ENCODE results near the gene HOXC10. TPM values are rescaled to one million over a fixed set of nuclear protein-coding genes. Genes with fewer than 3 reads are reported as not detected.

Gene HOXC10
- total RNA-seq, 1 experiment from 2014 or later = 6.5 TPM

DNA sequence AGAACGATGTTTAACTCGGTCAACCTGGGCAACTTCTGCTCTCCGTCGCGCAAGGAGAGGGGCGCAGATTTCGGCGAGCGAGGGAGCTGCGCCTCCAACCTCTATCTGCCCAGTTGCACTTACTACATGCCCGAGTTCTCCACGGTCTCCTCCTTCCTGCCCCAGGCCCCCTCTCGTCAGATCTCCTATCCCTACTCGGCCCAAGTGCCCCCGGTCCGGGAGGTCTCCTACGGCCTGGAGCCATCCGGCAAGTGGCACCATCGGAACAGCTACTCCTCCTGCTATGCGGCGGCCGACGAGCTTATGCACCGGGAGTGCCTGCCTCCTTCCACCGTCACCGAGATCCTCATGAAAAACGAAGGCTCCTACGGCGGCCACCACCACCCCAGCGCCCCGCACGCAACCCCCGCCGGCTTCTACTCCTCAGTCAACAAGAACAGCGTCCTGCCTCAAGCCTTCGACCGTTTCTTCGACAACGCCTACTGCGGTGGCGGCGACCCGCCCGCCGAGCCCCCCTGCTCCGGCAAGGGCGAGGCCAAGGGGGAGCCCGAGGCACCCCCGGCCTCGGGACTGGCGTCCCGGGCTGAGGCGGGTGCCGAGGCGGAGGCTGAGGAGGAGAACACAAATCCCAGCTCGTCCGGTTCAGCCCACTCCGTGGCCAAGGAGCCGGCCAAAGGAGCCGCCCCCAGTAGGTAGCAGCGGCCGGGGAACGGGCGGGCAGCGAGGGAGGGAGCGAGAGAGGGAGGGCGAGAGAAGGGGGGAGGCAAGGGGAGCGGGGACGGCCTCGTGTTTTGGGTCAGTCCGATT lies 11.5 kb upstream of the HOXC10 start:
- DNase-seq (ENCODE audit: low read depth) = no peak
- in situ Hi-C loops (cut with HindIII; ENCODE audit: low pct_unique_long_range_greater_than_20kb, low sequenced_read_pairs) = no loop called here

DNA sequence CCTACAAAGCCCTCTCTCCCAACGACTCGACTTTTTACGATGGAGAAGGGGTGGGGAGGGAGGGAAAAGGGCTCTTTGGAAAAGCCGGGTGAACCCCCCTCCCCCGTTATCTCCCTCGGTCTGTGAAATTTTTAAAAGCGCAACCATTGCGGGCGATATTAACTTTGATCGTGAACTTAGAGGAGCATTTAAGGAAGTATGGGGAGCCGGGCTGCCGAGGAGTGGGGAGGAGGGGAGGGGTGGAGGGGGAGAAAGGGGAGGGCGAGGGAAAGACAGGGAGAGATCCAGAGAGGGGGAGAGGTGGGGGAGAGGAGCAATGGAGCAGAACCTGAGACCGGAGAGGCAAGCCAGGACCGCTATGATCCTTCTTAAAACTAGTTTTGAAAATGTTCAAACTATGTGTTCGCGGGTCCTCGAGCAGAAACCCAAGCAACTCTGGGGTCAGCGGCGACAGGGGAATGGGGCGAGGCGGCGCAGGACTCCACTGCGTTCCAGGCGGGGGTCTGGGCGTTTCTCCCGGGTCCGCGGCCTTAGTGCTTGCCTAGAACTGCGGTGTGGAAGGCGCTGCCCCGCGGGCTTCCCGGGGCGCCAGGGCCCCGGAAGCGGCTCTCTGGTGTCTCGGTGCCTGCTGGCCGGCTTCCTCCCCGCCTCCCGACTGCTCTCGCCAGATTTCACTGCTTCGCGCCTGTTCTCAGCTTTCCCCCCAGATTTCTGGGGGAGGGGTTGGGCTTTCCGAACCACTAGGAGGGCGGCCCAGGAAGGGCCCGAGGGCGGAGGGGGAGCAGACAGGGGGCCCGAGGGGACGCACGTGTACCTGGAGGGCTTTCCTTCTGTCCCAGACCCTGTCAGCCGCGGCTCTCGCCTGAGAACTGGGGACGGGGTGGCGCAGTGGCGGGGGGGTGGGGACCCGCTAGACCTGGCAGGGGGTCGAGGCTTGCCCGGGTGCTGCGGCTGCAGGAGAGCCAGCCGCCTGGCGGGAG lies 10.6 kb upstream of the HOXC10 start, which contains the start of gene HOTAIR:
Gene HOTAIR (minus strand): TSS at position 871 of the 980 bp plus-strand sequence.
- no peak for DNase-seq (ENCODE audit: low read depth)
- in situ Hi-C loops (cut with HindIII; ENCODE audit: low pct_unique_long_range_greater_than_20kb, low sequenced_read_pairs) = no loop called here

GRCh38 chr12:53975064-53975471 lies 9.9 kb upstream of the HOXC10 start:
- DNase-seq (ENCODE audit: low read depth) = no peak
- in situ Hi-C loops (cut with HindIII; ENCODE audit: low pct_unique_long_range_greater_than_20kb, low sequenced_read_pairs) = no loop called here

- in situ Hi-C loops (cut with HindIII; ENCODE audit: low pct_unique_long_range_greater_than_20kb, low sequenced_read_pairs) = no loop called here
Measured at GRCh38 chr12:53975479-53976152, 9.3 kb upstream of the HOXC10 start.

GRCh38 chr12:53976172-53976822 lies 8.6 kb upstream of the HOXC10 start:
- in situ Hi-C loops (cut with HindIII; ENCODE audit: low pct_unique_long_range_greater_than_20kb, low sequenced_read_pairs) = no loop called here
- no peak for DNase-seq (ENCODE audit: low read depth)

More at GRCh38 chr12:53975479-53976152, 9.3 kb upstream of the HOXC10 start:
- DNase-seq (ENCODE audit: low read depth) = no peak

GRCh38 chr12:53976823-53977595 lies 7.9 kb upstream of the HOXC10 start:
- in situ Hi-C loops (cut with HindIII; ENCODE audit: low pct_unique_long_range_greater_than_20kb, low sequenced_read_pairs) = no loop called here
- no peak for DNase-seq (ENCODE audit: low read depth)

DNA sequence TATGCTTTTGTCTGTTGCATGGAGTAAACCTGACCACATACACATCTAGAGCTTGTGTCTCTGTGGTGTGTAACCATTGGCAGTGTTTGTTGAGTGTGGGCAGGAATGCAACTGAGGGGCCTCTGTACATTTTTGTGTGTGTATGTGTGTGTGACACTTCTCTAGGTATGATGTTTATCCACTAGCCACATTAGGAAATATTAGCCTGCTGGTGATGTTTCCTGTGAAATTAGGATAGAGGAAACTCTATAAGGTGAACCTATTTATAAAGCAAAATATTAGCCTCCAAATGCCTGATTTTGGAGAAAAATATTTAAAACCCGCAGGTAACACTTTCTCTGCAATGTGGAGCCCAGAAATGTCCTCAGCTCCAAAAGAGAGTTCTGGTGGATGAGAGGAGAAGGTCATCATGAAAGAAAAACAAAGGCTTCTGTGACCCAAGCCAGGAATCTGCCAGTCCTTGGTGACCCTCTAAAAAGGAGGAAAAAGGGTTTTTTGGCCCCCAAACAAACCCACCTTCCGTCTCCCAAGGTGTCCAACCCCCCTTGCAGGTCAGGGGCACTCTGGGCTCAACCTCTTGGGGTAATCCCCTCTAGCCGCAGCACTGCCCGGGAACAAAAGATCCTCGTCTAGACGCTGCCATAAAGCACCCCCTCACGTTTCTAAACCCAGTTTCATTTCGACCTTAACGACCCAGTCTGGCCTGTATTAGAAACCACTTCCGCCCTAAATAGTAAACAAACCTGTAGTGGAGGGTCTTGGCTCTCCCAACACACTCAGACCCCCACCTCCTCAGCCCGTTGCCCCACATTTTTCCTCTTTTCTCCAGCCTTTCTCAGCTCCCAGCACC lies 7.1 kb upstream of the HOXC10 start:
- DNase-seq (ENCODE audit: low read depth) = no peak
- in situ Hi-C loops (cut with HindIII; ENCODE audit: low pct_unique_long_range_greater_than_20kb, low sequenced_read_pairs) = no loop called here

GRCh38 chr12:53978477-53979356 lies 6.2 kb upstream of the HOXC10 start:
- no peak for DNase-seq (ENCODE audit: low read depth)
- in situ Hi-C loops (cut with HindIII; ENCODE audit: low pct_unique_long_range_greater_than_20kb, low sequenced_read_pairs) = no loop called here

DNA sequence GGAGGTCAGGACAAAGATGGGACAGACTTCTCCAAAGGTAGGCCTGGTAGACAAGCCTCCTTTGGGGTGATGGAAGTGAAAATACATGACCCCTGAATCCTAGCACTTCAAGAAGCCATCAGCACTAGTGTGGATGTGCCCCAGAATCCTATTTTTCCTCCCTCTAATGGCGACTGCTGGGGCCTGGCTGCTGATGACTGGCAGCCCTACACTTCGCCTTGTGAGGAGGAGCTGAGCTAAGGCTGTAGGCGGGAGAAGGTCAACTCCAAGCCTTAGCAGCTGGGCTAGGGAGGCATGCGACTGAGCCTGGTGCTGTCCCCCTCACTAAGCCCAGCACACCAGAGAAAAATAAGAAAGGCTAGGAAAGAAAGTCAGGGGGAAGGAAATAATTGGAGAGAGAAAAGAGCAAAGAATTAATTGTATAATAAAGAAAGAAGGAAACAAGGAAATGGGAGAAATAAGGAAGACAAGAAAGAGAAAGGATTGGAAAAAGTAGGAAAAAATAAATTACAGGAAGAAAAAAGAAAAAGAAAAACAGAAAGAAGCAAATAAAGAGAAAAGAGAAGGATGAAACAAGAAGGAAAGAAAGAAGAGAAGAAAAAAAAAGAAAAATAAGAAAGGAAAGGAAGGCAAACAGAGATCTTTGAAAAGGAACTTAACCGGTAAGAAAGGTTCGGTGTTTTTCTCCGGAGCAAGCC lies 4.7 kb upstream of the HOXC10 start:
- in situ Hi-C loops (cut with HindIII; ENCODE audit: low pct_unique_long_range_greater_than_20kb, low sequenced_read_pairs) = no loop called here
- DNase-seq (ENCODE audit: low read depth) = no peak

- in situ Hi-C loops (cut with HindIII; ENCODE audit: low pct_unique_long_range_greater_than_20kb, low sequenced_read_pairs) = no loop called here
Measured at GRCh38 chr12:53980802-53981496, 4.0 kb upstream of the HOXC10 start.

DNA sequence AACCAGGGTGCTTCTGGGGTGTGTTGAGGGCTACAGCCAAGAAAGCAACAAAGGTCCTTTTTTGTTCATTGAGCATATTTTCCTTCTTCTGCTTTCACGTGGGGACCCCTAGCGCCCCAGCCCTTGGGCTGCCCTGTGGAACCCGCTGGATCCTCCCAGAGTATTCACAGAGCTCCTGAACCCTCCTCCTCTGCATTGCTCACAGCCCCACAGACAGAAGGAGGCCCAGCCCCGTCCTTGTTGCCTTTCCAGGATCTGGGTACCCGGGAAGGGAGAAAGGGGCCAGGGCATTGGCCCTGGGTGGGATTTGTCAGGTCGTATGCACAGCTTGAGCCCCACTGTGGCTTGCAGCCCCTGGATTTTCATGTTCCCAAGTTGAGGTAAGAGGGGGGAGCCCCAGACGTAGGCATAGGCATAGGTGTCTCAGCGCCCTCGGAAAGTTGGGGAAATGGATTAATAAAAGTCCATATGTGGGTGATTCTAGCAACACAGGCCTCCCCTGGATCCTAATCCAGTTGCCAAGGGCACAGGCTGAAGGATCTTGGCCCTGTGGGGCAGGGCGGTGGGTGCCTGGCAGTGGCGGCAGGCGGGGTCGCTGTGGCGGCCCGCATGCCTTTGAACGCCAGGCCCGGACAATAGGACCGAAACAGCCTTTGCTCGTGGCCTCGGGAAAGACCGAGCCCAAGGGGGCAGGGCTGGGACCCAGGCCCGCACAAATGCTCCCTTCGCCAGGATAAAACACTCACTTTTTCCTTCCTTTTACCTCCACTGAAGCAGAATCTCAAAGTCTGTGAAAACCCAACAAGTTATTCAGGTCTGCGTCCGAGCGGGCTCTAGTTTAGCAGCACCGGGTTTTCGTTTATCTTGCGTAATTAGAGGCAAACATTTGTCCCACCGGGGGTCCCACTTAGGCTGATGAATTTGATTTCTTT lies 3.0 kb upstream of the HOXC10 start:
- in situ Hi-C loops (cut with HindIII; ENCODE audit: low pct_unique_long_range_greater_than_20kb, low sequenced_read_pairs) = no loop called here
- no peak for DNase-seq (ENCODE audit: low read depth)

More at GRCh38 chr12:53980802-53981496, 4.0 kb upstream of the HOXC10 start:
- no peak for DNase-seq (ENCODE audit: low read depth)

GRCh38 chr12:53982648-53983567 lies 2.0 kb upstream of the HOXC10 start:
- in situ Hi-C loops (cut with HindIII; ENCODE audit: low pct_unique_long_range_greater_than_20kb, low sequenced_read_pairs) = no loop called here
- no peak for DNase-seq (ENCODE audit: low read depth)

GRCh38 chr12:53983568-53983949 lies 1.4 kb upstream of the HOXC10 start:
- in situ Hi-C loops (cut with HindIII; ENCODE audit: low pct_unique_long_range_greater_than_20kb, low sequenced_read_pairs) = no loop called here
- no peak for DNase-seq (ENCODE audit: low read depth)
